Panc1 (cell line): Measurements from ENCODE around the gene NETO1. TPM values are rescaled to one million over a fixed set of nuclear protein-coding genes. Genes with fewer than 3 reads are reported as not detected.

Experiments used
- ATAC-seq: fragments of 200-7000 bp; cut with Tn5 transposase; 2 replicates; pipeline ENCODE4 v1.9.1; 2020; ENCODE audit warnings: mild to moderate bottlenecking, moderate library complexity
- BruUV-seq: library from RNA; stranded (reverse); fragments of 400-500 nt; replicated peaks from 2 replicates; lab custom pipeline; 2021; lab: Mats Ljungman, UMichigan
- CTCF ChIA-PET: fragments of 300-600 bp; sonication (Branson Sonifier 250); formaldehyde crosslinking; loops from one replicate; lab custom pipeline; 2022; ENCODE audit warnings: antibody characterized with exemption; lab: Charles Lee
- POLR2A ChIA-PET: fragments of 300-600 bp; sonication (Branson Sonifier 250); formaldehyde crosslinking; loops from one replicate; lab custom pipeline; 2022; ENCODE audit warnings: antibody characterized with exemption; lab: Charles Lee
- DNase-seq: peaks from one replicate; pipeline ENCODE4 v3.0.0-alpha.2; 2010; ENCODE audit warnings: low read depth, low spot score
- H3K27ac ChIP-seq: 2 replicates; pipeline ENCODE4 v1.5.1; 2011; ENCODE audit warnings: mild to moderate bottlenecking, low read length, inconsistent platforms
- H3K27me3 ChIP-seq: fragments of 200-500 bp; sonication (Bioruptor generic); 2 replicates; pipeline ENCODE4 v1.6.0; 2014; ENCODE audit warnings: low read length, inconsistent platforms; ENCODE audit not compliant: control insufficient read depth, insufficient read depth
- H3K36me3 ChIP-seq: fragments of 200-500 bp; sonication (Bioruptor generic); 2 replicates; pipeline ENCODE4 v1.5.1; 2014; ENCODE audit warnings: inconsistent platforms, mild to moderate bottlenecking, low read length, moderate library complexity; ENCODE audit not compliant: control insufficient read depth, insufficient read depth
- H3K4me1 ChIP-seq: 2 replicates; pipeline ENCODE4 v1.5.1; 2011; ENCODE audit warnings: inconsistent platforms, mild to moderate bottlenecking, low read length, moderate library complexity; ENCODE audit not compliant: control insufficient read depth, insufficient read depth
- H3K4me3 ChIP-seq, 2 experiments: 2 replicates each; pipeline ENCODE4 v1.5.1; 2011 to 2012; ENCODE audit warnings: low read depth in 2 of 2, low read length in 2 of 2, mild to moderate bottlenecking in 2 of 2, inconsistent platforms in 1 of 2, moderate library complexity in 1 of 2
- H3K9me3 ChIP-seq: fragments of 200-500 bp; sonication (Bioruptor generic); 2 replicates; pipeline ENCODE4 v1.5.1; 2014; ENCODE audit warnings: low read depth, mild to moderate bottlenecking, inconsistent platforms, low read length, moderate library complexity; ENCODE audit not compliant: control insufficient read depth, insufficient read depth
- POLR2AphosphoS5 ChIP-seq: IDR thresholded peaks from 2 replicates; pipeline ENCODE4 v1.6.1; 2012; ENCODE audit warnings: mild to moderate bottlenecking, low read depth, low read length, moderate library complexity
- SIN3A ChIP-seq: IDR thresholded peaks from 2 replicates; pipeline ENCODE4 v1.6.1; 2012; ENCODE audit warnings: low read depth, mild to moderate bottlenecking, low read length, moderate library complexity, borderline replicate concordance; ENCODE audit not compliant: insufficient read depth
- TCF7L2 ChIP-seq: IDR thresholded peaks from 2 replicates; pipeline ENCODE4 v1.6.1; 2011; ENCODE audit warnings: mild to moderate bottlenecking, low read depth, low read length, inconsistent platforms
- in situ Hi-C: cut with HindIII; loops from 2 replicates; pipeline ENCODE4 v1.10.0; 2016; ENCODE audit warnings: low sequenced_read_pairs, low pct_unique_long_range_greater_than_20kb
- intact Hi-C: fragments of 100-400 bp; cut with micrococcal nuclease; formaldehyde crosslinking; loops from one replicate; pipeline ENCODE4 v1.10.0; 2022; ENCODE audit not compliant: unreplicated experiment
- total RNA-seq: library from RNA; stranded (reverse); gene quantifications from one replicate; pipeline ENCODE4 v1.2.1, GENCODE V29; 2021; ENCODE audit not compliant: unreplicated experiment
- TF ChIP-seq, protein P1 (sequence below): fragments of 450-650 bp; IDR thresholded peaks from 2 replicates; pipeline ENCODE4 v1.5.1; 2017; ENCODE audit warnings: mild to moderate bottlenecking
- TF ChIP-seq, protein P2 (sequence below), 2 experiments: IDR thresholded peaks; 2 replicates each; pipeline ENCODE4 v1.6.1; 2011 to 2012; ENCODE audit warnings: low read depth in 2 of 2, control low read depth in 1 of 2, low read length in 1 of 2, mild to moderate bottlenecking in 1 of 2, moderate library complexity in 1 of 2; ENCODE audit not compliant: insufficient read depth in 1 of 2

Gene NETO1
- total RNA-seq, 1 experiment from 2014 or later: not detected

GRCh38 chr18:72859088-72859487 lies 8.7 kb downstream of the NETO1 start:
- DNase-seq (no peak), ATAC-seq (no peak)
- H3K4me1 ChIP-seq: no peaks in the 10 kb centered on the region
- no peaks in the 10 kb centered on the region for H3K9me3 ChIP-seq
- in situ Hi-C loops (no loop called here), intact Hi-C loops (no loop called here)
- no peak overlapping the region for H3K27ac ChIP-seq
- H3K4me3 ChIP-seq: no peak overlapping the region
- H3K27me3 ChIP-seq: no peaks in the 10 kb centered on the region
- TF ChIP-seq SIN3A (no peak), POLR2AphosphoS5 (no peak), TCF7L2 (no peak)
- TF ChIP-seq, protein P1, sequence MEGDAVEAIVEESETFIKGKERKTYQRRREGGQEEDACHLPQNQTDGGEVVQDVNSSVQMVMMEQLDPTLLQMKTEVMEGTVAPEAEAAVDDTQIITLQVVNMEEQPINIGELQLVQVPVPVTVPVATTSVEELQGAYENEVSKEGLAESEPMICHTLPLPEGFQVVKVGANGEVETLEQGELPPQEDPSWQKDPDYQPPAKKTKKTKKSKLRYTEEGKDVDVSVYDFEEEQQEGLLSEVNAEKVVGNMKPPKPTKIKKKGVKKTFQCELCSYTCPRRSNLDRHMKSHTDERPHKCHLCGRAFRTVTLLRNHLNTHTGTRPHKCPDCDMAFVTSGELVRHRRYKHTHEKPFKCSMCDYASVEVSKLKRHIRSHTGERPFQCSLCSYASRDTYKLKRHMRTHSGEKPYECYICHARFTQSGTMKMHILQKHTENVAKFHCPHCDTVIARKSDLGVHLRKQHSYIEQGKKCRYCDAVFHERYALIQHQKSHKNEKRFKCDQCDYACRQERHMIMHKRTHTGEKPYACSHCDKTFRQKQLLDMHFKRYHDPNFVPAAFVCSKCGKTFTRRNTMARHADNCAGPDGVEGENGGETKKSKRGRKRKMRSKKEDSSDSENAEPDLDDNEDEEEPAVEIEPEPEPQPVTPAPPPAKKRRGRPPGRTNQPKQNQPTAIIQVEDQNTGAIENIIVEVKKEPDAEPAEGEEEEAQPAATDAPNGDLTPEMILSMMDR: no peak
- TF ChIP-seq, protein P2, sequence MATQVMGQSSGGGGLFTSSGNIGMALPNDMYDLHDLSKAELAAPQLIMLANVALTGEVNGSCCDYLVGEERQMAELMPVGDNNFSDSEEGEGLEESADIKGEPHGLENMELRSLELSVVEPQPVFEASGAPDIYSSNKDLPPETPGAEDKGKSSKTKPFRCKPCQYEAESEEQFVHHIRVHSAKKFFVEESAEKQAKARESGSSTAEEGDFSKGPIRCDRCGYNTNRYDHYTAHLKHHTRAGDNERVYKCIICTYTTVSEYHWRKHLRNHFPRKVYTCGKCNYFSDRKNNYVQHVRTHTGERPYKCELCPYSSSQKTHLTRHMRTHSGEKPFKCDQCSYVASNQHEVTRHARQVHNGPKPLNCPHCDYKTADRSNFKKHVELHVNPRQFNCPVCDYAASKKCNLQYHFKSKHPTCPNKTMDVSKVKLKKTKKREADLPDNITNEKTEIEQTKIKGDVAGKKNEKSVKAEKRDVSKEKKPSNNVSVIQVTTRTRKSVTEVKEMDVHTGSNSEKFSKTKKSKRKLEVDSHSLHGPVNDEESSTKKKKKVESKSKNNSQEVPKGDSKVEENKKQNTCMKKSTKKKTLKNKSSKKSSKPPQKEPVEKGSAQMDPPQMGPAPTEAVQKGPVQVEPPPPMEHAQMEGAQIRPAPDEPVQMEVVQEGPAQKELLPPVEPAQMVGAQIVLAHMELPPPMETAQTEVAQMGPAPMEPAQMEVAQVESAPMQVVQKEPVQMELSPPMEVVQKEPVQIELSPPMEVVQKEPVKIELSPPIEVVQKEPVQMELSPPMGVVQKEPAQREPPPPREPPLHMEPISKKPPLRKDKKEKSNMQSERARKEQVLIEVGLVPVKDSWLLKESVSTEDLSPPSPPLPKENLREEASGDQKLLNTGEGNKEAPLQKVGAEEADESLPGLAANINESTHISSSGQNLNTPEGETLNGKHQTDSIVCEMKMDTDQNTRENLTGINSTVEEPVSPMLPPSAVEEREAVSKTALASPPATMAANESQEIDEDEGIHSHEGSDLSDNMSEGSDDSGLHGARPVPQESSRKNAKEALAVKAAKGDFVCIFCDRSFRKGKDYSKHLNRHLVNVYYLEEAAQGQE (IDR thresholded peaks at IDR 0.05; ENCODE audit: insufficient read depth in 1 of 2, low read depth in 2 of 2, low read length in 1 of 2): no peak
- no TSS peak for BruUV-seq
- CTCF ChIA-PET: no interaction called here
- POLR2A ChIA-PET: no interaction called here
- no peaks in the 10 kb centered on the region for H3K36me3 ChIP-seq

- Histone ChIP-seq H3K4me1 (no peaks in the 10 kb centered on the region), H3K36me3 (no peaks in the 10 kb centered on the region), H3K27me3 (no peaks in the 10 kb centered on the region), H3K9me3 (no peaks in the 10 kb centered on the region), H3K4me3 (no peak overlapping the region), H3K27ac (no peak overlapping the region)
- CTCF ChIA-PET: no interaction called here
- DNase-seq (no peak), ATAC-seq (no peak)
- in situ Hi-C loops: no loop called here
- no peak for TF ChIP-seq POLR2AphosphoS5
- POLR2A ChIA-PET: no interaction called here
- intact Hi-C loops: no loop called here
- BruUV-seq: no TSS peak
Observed at GRCh38 chr18:72849671-72850070, 18.1 kb downstream of the NETO1 start.

DNA sequence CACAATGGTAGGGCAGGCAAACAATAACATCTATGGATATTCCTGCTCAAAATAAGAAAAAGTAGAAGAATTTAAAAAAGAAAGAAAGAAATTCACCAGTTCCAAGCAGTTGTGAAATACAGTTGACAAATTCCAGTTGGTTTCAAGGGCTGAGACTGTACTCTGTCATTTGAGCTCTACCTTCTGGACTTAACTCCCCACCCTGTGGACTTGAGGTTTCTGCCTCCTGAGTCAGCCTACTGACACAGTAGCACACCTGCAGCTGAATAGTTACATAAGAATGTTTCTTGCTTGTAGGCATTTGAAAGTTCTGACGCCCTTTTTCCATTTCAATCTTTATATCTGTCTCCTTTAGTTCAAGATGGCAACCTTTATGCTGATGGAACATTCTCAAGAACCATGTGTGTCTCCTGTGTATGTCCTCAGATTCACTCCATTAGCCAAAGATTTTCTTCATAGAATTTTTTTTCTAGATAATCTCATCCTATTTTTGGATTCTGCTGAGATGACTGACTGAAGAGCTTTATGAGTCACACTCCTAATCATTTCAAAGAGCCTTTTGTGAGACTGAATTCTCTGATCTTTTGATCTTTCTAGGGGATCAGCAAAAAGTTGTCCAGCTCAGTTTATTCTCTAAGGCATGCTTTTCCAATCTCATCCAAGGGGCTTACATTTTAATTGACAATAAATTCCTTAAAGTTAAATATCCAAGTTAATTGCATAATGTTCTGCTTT lies 19.1 kb downstream of the NETO1 start:
- no peak overlapping the region for H3K27ac ChIP-seq
- H3K9me3 ChIP-seq: no peaks in the 10 kb centered on the region
- intact Hi-C loops (no loop called here), in situ Hi-C loops (no loop called here)
- DNase-seq: no peak
- no TSS peak for BruUV-seq
- CTCF ChIA-PET: no interaction called here
- no peaks in the 10 kb centered on the region for H3K27me3 ChIP-seq
- no peak for ATAC-seq
- no peaks in the 10 kb centered on the region for H3K36me3 ChIP-seq
- no peak for TF ChIP-seq TCF7L2
- TF ChIP-seq, protein P1: no peak
- TF ChIP-seq SIN3A: no peak
- TF ChIP-seq, protein P2 (IDR thresholded peaks at IDR 0.05; ENCODE audit: insufficient read depth in 1 of 2, low read depth in 2 of 2, low read length in 1 of 2): no peak
- TF ChIP-seq POLR2AphosphoS5: no peak
- H3K4me1 ChIP-seq: no peaks in the 10 kb centered on the region
- POLR2A ChIA-PET: no interaction called here
- H3K4me3 ChIP-seq: no peak overlapping the region
